Stomach smooth muscle (tissue), 2 donors: ENCODE measurements around the gene CLDN3.
A peak's percentile ranks its signal among the peaks of the same experiment; 100 is the strongest.

ENCODE experiments used
- H3K27ac ChIP-seq: one replicate; pipeline ENCODE4 v1.7.0; 2013; ENCODE audit warnings: mild to moderate bottlenecking, low read length, inconsistent platforms
- H3K27me3 ChIP-seq, 2 donors: one replicate each; pipeline ENCODE4 v1.7.0; 2013; ENCODE audit warnings: low read length in 2 of 2; ENCODE audit not compliant: insufficient read depth in 2 of 2, control insufficient read depth in 1 of 2
- H3K36me3 ChIP-seq, 2 donors: one replicate each; pipeline ENCODE4 v1.7.0; 2013; ENCODE audit warnings: low read length in 2 of 2; ENCODE audit not compliant: control insufficient read depth in 2 of 2, insufficient read depth in 2 of 2
- H3K4me1 ChIP-seq: one replicate; pipeline ENCODE4 v1.7.0; 2013; ENCODE audit warnings: low read length; ENCODE audit not compliant: control insufficient read depth, insufficient read depth
- H3K4me3 ChIP-seq, 2 donors: one replicate each; pipeline ENCODE4 v1.7.0; 2013; ENCODE audit warnings: low read length in 2 of 2
- H3K9ac ChIP-seq, 2 donors: one replicate each; pipeline ENCODE4 v1.7.0; 2013; ENCODE audit warnings: low read length in 2 of 2, mild to moderate bottlenecking in 1 of 2
- H3K9me3 ChIP-seq, 2 donors: one replicate each; pipeline ENCODE4 v1.7.0; 2013; ENCODE audit warnings: low read length in 2 of 2; ENCODE audit not compliant: control insufficient read depth in 2 of 2
- donor health status: healthy.
- donor health status: Pancreatic carcinoma.

Gene CLDN3

GRCh38 chr7:73742753-73743641, 27.1 kb downstream of the CLDN3 start:
- H3K9me3 ChIP-seq: no peaks in the 10 kb centered on the region
- H3K4me3 ChIP-seq: no peak overlapping the region
- H3K4me1 ChIP-seq: peaks cover 20% of the 10 kb centered on the region
- no peaks in the 10 kb centered on the region for H3K36me3 ChIP-seq
- H3K9ac ChIP-seq: no peak overlapping the region
- H3K27me3 ChIP-seq: no peaks in the 10 kb centered on the region
- H3K27ac ChIP-seq: no peak overlapping the region

- H3K36me3 ChIP-seq: no peaks in the 10 kb centered on the region
- H3K4me3 ChIP-seq: no peak overlapping the region
- H3K9me3 ChIP-seq: no peaks in the 10 kb centered on the region
- no peaks in the 10 kb centered on the region for H3K27me3 ChIP-seq
- H3K4me1 ChIP-seq: peaks cover 27% of the 10 kb centered on the region
- H3K27ac ChIP-seq: no peak overlapping the region
- no peak overlapping the region for H3K9ac ChIP-seq
Observed at GRCh38 chr7:73742338-73742752, 27.7 kb downstream of the CLDN3 start.

GRCh38 chr7:73741600-73741999, 28.5 kb downstream of the CLDN3 start:
- no peaks in the 10 kb centered on the region for H3K27me3 ChIP-seq
- peaks cover 2 to 4% of the 10 kb centered on the region in 2 donors for H3K36me3 ChIP-seq
- H3K27ac ChIP-seq: no peak overlapping the region
- no peak overlapping the region for H3K9ac ChIP-seq
- H3K9me3 ChIP-seq: no peaks in the 10 kb centered on the region
- peaks cover 28% of the 10 kb centered on the region for H3K4me1 ChIP-seq
- no peak overlapping the region for H3K4me3 ChIP-seq

GRCh38 chr7:73740771-73741170, 29.3 kb downstream of the CLDN3 start:
- no peak overlapping the region for H3K4me3 ChIP-seq
- H3K36me3 ChIP-seq: peaks cover 2 to 6% of the 10 kb centered on the region in 2 donors
- no peak overlapping the region for H3K9ac ChIP-seq
- no peaks in the 10 kb centered on the region for H3K9me3 ChIP-seq
- H3K27me3 ChIP-seq: no peaks in the 10 kb centered on the region
- H3K27ac ChIP-seq: no peak overlapping the region
- peaks cover 20% of the 10 kb centered on the region for H3K4me1 ChIP-seq

- no peaks in the 10 kb centered on the region for H3K27me3 ChIP-seq
- H3K36me3 ChIP-seq: peaks cover 2 to 9% of the 10 kb centered on the region in 2 donors
- H3K9ac ChIP-seq: no peak overlapping the region
- H3K4me1 ChIP-seq: peaks cover 19% of the 10 kb centered on the region
- H3K27ac ChIP-seq: no peak overlapping the region
- no peak overlapping the region for H3K4me3 ChIP-seq
- H3K9me3 ChIP-seq: no peaks in the 10 kb centered on the region
Observed at GRCh38 chr7:73740212-73740611, 29.9 kb downstream of the CLDN3 start.

GRCh38 chr7:73739387-73739767, 30.7 kb downstream of the CLDN3 start:
- peak overlapping the region; percentile 79 for H3K27ac ChIP-seq
- H3K4me3 ChIP-seq: peak overlapping the region; percentile 82 to 90
- peak overlapping the region; percentile 85 to 93 for H3K9ac ChIP-seq
- peaks cover 19% of the 10 kb centered on the region for H3K4me1 ChIP-seq
- peaks cover 2 to 9% of the 10 kb centered on the region in 2 donors for H3K36me3 ChIP-seq
- no peaks in the 10 kb centered on the region for H3K9me3 ChIP-seq
- H3K27me3 ChIP-seq: no peaks in the 10 kb centered on the region

GRCh38 chr7:73738612-73739386, 31.3 kb downstream of the CLDN3 start, which contains the start of gene ABHD11:
Gene ABHD11, minus strand, starts transcription at chr7:73738802. Its CDS starts 32 bp downstream, at chr7:73738770.
- peaks cover 2 to 9% of the 10 kb centered on the region in 2 donors for H3K36me3 ChIP-seq
- H3K4me3 ChIP-seq: peak within 1 kb of the TSS; percentile 82 to 90
- H3K27me3 ChIP-seq: no peaks in the 10 kb centered on the region
- peaks cover 19% of the 10 kb centered on the region for H3K4me1 ChIP-seq
- H3K9ac ChIP-seq: peak within 1 kb of the TSS; percentile 85 to 93
- H3K27ac ChIP-seq: peak within 1 kb of the TSS; percentile 79
- no peaks in the 10 kb centered on the region for H3K9me3 ChIP-seq

GRCh38 chr7:73738220-73738611, 31.9 kb downstream of the CLDN3 start:
- Histone ChIP-seq H3K27me3 (no peaks in the 10 kb centered on the region), H3K4me3 (peak overlapping the region; percentile 73 to 90), H3K27ac (peak overlapping the region; percentile 53), H3K9ac (peak overlapping the region; percentile 66 to 76), H3K36me3 (peaks cover 2 to 9% of the 10 kb centered on the region in 2 donors), H3K9me3 (no peaks in the 10 kb centered on the region), H3K4me1 (peaks cover 19% of the 10 kb centered on the region)

GRCh38 chr7:73737491-73738219, 32.4 kb downstream of the CLDN3 start:
- peak overlapping the region in 1 of 2 donors; percentile 76 for H3K9ac ChIP-seq
- H3K4me3 ChIP-seq: peak overlapping the region; percentile 73 to 90
- H3K4me1 ChIP-seq: peaks cover 19% of the 10 kb centered on the region
- H3K27me3 ChIP-seq: no peaks in the 10 kb centered on the region
- no peak overlapping the region for H3K27ac ChIP-seq
- no peaks in the 10 kb centered on the region for H3K9me3 ChIP-seq
- H3K36me3 ChIP-seq: peaks cover 2 to 9% of the 10 kb centered on the region in 2 donors

GRCh38 chr7:73736885-73737284, 33.2 kb downstream of the CLDN3 start:
- Histone ChIP-seq H3K36me3 (peaks cover 2 to 9% of the 10 kb centered on the region in 2 donors), H3K9ac (no peak overlapping the region), H3K27ac (no peak overlapping the region), H3K27me3 (no peaks in the 10 kb centered on the region), H3K4me3 (no peak overlapping the region), H3K9me3 (no peaks in the 10 kb centered on the region), H3K4me1 (peaks cover 19% of the 10 kb centered on the region)
